ENCODE measurements around the gene RCBTB1.

The RCBTB1 gene

DNA sequence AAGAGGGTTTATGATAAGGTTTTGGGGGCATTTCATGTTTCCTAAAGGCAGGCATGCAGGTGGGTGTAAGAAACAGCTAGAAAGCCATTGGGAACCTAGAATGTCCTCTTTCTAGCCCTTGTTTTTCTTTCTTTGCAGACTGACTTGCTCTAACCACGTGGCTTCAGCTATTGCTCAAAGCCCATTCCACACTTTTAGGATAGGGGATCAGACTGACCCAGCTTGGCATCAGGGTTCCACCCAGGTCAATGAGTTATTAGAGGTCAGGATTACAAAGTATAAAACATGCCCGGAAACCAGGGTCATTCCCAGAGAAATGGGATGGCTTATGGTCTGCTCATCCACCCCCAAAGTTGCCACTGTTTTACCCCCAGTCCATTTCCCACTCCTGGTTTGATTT lies 72.8 kb downstream of the RCBTB1 start:
- DNase-seq (ENCODE audit: low read depth in 2 of 2): no peak

DNA sequence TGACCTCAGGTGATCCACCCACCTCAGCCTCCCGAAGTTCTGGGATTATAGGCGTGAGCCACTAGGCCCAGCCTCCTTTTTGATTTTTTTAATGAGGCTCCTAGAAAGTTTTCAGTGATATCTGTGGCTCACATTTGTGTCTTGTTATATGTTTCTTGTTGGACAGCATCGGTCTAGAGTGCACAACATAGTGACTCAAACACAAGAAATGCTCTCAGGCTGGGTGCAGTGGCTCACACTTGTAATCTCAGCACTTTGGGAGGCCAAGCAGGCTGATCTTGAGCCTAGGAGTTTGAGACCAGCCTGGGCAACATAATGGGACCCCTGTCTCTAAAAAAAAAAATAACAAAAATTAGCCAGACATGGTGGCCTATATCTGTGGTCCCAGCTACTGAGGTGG lies 81.4 kb downstream of the RCBTB1 start:
- DNase-seq (ENCODE audit: low read depth in 2 of 2): no peak

DNA sequence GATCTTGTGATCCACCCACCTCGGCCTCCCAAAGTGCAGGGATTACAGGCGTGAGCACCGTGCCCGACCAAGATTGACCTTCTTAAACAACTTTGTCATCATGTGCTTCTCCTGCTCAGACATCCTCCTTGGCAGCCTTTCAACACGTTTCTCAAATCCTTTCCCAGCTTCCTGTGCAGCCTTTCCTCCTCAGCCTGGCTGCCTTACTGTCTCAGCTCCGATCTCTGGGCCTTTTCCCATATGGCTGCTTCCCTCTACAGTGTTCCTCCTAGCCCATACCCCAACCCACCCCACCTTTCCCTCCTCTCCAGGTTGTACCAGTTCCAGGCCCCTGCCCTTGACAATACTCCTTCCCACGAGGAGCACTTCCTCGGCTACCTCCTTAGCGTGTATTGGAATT lies 82.4 kb downstream of the RCBTB1 start:
- no peak for DNase-seq (ENCODE audit: low read depth in 2 of 2)

DNA sequence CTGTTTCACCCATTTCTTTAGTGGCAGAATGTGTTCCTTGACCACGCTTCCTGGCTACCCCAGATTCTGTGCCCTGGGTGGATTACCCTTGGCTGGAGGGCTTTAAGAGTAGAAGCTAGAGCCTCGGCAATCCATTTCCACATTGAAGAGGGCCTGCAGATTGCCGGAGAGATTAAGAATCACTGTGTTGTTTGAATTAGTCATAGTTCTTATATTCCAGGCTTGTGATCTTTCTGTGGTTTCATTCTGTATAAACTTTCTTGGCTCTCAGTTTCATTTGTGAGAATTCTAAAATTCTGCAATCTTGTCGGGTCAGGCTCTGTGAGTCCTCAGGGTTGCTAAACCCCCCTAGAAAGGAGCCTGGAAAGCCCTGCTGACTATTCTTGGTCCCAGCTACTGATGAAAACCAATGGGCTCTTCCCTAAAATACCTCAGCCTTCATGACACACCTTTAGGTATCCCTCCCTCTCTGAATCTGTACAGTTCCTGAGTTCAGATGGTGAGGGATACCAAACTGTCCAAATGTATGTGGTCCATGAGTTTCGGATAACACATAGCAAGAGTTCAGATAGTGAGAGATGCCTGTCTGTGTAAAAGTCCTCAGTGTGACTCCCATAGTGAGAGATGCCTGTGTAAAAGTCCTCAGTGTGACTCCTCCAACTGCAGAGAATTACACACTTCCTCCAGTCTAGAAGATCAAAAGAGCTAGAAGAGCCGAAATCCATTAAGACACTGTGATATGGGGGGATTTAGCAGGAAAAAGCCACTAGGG lies 85.3 kb downstream of the RCBTB1 start:
- no peak for DNase-seq (ENCODE audit: low read depth in 2 of 2)

DNA sequence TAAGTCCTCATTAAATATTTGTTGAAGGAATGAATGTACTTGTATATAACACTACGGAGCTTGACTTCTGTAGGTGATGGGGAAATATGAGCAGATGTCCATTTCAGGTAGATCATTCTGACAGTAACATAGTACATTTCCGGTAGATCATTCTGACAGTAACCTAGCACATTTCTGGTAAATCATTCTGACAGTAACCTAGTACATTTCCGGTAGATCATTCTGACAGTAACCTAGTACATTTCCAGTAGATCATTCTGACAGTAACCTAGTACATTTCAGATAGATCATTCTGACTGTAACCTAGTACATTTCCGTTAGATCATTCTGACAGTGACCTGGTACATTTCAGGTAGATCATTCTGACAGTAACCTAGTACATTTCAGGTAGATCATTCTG lies 87.2 kb downstream of the RCBTB1 start:
- DNase-seq (ENCODE audit: low read depth in 2 of 2): no peak

DNA sequence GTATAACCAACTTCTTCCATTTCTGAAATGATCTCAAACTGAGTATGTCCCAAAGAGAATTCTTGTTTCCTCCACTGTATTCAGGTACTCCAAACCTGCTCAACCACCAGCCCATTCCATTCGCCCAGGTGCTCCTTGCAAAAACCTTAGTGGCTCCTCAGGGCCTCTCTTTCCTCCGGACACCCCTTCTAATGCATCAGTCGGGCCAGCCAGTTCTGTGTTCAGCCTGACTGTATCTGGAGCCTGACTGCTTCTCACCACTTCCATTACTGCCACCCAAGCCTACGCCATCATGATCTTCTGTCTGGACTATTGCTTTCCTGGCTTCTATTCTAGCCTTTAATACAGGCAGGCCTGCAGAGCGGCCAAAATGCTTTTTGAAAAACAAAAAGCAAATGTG lies 88.1 kb downstream of the RCBTB1 start:
- DNase-seq (ENCODE audit: low read depth in 2 of 2): no peak

DNA sequence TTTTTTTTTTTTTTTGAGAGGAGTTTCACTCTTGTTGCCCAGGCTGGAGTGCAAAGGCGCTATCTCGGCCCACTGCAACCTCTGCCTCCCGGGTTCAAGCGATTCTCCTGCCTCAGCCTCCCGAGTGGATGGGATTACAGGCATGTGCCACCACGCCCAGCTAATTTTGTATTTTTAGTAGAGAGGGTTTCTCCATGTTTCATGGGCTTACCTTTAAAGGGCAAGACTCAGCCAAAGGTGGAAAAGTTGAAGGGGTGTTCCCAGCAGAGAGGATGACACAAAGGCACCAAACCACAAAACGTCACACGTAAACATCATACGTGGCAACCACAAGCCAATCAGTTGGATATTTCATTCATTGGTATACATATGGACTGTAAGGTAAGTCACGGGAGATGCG lies 88.5 kb downstream of the RCBTB1 start:
- DNase-seq (ENCODE audit: low read depth in 2 of 2): peak in 1 of 2 donors; percentile 37

DNA sequence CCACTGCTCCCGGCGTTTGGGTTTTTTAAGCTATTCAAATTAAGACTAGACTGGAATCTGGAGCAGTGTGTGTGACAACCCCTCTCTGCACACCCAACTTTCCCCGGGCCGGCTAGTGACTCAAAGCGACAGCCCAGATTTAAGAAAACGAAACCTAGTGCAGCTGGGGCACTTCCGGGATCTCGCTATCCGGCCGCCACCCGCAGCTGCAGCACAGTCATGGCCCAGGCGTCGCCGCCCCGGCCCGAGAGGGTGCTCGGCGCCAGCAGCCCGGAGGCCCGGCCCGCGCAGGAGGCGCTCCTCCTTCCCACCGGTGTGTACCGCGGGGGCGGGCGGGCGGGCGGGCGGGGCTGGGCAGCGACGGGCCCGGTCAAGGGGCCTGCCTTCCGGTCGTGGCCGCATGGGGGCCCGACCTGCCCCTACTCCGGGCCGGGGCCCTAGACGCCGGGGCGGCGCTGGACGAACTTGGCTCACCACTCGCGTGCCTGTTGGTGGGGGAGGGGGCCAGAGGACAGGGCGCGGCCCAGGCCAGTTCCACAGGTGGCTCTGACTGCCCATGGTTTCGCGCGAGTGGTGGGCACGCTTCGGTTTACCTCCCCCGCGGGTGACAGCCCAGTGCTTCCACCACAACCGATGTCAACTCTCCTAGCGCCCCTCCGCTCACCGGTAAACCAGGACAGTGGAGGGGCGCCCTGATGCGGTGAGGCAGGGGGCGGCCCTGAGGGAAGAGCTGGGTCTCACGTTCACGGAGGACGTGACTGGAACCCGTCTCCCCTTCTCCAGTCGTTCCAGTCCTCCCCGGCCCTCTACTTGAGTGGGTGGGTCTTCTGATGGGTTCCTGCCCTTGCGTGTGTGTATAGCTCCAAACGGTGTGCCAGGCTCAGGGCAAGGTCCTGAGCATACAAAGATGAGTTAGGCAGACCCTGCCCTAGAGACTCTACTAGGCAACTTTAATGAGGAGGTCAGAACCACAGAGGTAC lies 89.3 kb downstream of the RCBTB1 start, which contains the start of gene PHF11:
TSS of gene PHF11 (plus strand) at position 171 of the 980 bp plus-strand sequence. CDS start at position 220, 49 bp downstream.
- DNase-seq (ENCODE audit: low read depth in 2 of 2): peak; percentile 80

DNA sequence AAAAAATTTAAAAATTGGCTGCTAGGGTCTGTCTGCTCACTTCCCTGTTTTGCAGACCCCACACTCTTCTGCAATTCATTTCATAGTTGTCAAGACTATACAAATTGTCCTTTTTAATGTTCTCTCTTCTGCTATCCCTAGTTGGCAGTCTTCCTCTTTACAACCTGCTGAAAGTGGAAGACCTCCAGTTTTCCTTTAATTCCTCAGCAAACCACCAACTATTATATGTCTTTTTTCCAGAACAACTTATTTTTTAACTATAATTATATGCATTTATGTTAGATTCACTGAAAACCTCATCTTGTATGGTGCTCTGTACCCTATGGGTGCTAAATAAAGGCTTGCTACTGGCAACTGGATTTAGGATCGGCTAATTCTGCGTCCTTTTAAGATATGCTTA lies 90.7 kb downstream of the RCBTB1 start:
- DNase-seq (ENCODE audit: low read depth in 2 of 2): no peak

DNA sequence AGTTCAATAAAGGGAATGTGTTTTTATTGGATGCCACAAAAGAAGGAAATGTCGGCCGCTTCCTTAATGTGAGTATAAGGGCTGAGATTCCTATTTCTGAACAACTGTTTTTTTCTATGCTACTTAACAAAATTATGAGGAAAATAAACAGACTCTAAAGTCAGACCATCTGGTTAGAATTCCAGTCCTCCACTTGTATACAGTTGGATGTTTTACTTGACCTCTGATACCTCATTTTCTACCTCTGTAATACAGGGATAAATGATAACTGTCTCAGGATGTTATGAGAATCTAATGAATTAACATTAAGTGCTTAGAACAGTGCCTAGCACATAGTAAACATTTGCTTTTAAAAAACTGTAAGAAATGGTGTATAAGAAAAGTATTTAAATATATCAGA lies 96.8 kb downstream of the RCBTB1 start:
- DNase-seq (ENCODE audit: low read depth in 2 of 2): no peak

Measured in stimulated activated CD8-positive, alpha-beta memory T cell treated with anti-CD3 and anti-CD28 coated beads, Interleukin-2, amount 100 ng/mL, for 48 hours (primary cell).